Measurements from ENCODE around the gene BSCL2.

The BSCL2 gene

DNA sequence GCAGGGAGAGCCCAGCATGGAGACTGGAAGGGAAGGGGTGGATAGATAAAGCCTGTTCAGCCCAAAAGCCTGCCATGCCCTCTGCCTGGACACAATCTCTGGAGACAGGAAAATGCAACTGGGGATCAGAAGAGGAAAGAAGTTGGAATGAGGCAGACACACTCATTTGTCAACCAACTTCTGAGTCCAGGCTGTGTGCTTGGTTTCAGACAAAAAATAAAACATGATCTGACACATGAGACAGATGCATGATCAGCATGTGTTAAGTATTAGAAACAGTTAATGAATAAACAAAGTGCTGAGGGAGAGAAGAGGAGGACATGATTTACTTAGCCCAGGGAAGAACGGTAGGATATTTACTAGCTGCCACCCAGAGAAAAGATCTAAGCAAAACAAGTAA lies 18.7 kb downstream of the BSCL2 start:
- in situ Hi-C loops (cut with HindIII; ENCODE audit: low sequenced_read_pairs), result no loop called here

DNA sequence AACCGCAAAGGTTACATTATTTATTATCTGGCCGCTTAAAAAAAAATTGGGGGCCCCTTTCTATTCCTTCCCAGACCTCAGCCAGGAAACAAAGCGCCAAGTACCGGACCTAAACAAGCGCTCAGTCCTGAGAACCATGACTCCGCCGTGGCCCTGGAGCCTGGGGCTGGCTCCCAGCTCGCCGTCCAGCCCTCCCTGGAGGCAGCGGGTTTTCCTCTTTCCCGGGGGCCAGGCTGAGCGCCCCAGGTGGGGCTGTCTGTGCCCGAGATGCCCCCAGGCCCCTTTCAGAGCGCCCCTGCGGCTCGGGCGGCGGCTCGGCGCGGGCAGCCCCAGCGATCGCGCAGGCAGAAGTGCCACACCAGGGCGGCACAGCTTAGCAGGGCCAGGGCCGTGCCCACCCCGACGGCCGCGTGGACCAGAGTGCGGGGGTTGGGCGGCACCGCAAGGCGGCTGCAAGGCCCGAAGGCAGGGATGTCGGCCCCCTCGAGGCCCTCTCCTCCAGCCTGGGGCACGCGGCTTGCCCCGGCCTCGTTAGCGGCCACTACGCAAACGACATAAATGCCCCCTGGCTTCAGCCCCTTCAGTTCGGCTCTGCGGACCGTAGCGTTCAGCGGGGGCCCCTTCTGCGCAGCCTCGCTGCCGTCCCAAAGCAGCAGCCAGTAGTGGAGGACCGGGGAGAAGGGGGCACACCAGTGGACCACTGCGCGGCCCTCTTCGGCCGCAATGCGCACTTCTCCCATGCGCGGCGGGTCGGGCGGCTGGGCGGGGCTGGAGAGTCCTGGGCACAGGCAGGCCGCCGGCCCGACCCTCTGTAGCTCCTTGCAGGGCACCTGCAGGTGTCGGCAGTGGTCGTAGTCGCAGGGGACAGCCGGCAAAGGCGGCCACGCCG lies 19.5 kb downstream of the BSCL2 start:
- in situ Hi-C loops (cut with HindIII; ENCODE audit: low sequenced_read_pairs), result no loop called here

DNA sequence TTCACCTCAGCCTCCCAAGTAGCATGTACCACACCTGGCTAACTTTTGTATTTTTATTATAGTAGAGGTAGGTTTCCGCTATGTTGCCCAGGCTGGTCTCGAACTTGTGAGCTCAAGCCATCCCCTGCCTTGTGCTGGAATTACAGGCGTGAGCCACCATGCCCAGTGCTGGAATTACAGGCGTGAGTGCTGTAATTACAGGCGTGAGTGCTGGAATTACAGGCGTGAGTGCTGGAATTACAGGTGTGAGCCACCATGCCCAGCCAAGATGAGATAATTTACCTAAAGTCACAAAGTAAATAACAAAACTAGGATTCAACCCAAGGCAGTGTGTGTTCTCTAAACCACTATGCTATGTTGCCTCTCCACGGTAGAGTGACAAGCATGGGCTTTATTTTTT lies 24.7 kb downstream of the BSCL2 start:
- in situ Hi-C loops (cut with HindIII; ENCODE audit: low sequenced_read_pairs), result no loop called here

DNA sequence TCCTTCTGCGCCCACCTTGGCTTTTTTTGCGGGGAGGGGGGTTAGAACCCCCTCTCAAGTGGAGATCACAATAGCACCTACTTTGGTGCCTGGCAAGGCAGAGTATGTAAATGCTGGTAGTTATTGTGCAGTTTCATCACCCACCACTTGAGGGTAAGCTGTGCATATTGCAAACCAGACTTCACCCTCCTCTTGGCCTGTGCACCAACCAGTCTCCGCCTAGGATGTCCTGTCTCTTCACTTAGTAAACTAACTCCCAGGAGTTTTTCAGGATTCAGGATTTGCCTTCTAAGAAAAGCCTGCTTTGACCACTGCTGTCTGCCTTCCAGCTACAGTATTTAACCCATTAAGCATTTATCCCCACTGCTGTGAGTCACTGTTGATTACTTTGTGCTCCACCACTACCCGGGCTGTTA lies 26.4 kb downstream of the BSCL2 start:
- in situ Hi-C loops (cut with HindIII; ENCODE audit: low sequenced_read_pairs), result no loop called here

DNA sequence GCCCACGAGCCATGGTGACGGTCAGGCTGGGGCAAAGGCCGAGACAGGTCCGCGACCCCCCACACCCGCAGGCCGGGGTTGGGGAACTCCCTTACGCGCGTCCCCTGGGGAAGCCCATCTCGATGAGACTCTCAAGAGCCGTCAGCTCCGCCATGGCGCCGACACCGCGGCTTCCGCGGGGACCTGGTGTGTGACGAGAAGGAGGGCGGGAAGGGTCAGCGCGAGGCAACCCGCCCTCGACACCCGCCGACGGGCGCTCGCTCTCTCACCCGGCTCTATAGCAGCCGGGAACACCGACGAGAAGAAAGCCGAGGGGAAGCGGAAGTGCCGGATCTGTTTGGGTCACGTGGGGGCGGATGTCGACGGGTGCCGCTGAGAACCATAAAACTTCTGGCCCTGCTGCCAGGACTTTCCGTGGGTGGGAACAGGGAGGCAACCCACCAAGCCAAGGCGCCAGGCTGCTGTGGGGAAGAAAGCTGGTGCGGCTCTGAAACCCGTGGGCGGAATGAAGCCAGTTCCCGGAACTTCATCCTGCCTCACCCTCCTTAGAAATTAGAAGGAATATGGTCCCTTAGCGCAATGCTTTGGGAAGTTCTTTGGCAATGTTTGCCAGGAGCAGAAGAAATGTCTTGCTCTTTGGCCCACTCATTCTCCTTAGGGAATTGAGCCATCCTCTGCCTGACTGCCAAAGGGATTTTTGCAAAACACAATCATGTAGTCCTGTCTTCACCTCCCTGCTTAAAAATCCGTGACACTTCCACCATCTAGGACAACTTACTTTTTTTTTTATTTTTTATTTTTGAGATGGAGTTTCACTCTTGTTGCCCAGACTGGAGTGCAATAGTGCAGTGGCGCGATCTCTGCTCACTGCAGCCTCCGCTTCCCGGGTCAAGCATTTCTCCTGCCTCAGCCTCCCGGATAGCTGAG lies 28.2 kb downstream of the BSCL2 start, which contains the start of gene UBXN1:
Gene UBXN1, minus strand, starts transcription at position 304 of the 927 bp plus-strand sequence. Its CDS starts 150 bp downstream, at position 154.
- in situ Hi-C loops (cut with HindIII; ENCODE audit: low sequenced_read_pairs), result loop anchor here (10.0 kb wide), 1 partner anchor 254 kb away; no protein-coding TSS in a partner anchor

DNA sequence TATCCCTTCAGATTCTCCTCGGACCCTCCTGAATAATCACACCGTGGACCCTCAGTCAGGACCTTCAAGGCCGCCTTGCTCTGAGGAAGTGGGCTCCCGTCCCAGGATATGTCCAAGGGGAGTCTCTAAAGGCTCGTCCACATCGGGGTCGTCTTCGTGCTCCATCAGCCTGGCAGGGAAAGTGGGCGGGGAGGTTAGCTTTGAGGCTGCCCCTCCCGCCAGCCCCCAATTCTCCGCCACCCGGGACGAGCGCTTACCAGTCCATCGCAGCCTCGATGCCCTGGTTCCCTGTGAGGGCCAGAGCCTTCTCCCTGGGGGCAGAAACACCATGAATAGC lies 28.8 kb downstream of the BSCL2 start:
- in situ Hi-C loops (cut with HindIII; ENCODE audit: low sequenced_read_pairs), result loop anchor here (10.0 kb wide), 1 partner anchor 254 kb away; no protein-coding TSS in a partner anchor

DNA sequence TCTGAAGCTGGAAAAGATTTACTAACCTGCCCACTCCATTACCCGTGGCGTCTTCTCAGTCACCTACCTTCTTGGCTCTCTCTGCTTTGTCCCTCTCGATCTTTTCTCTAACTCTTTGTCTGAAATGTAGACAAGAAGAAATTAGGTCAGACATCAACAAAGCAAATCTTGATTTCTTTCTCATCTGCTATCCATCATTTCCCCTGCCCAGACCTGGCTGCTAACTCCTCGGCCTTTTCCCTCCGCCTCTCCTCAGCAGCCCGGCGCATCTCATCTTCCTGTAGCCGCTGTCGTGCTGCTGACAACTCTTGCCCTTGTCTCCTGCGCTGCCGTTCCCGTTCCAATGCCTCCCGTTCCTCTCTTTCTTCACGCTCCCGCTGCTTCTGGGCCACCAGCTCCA lies 29.5 kb downstream of the BSCL2 start:
- in situ Hi-C loops (cut with HindIII; ENCODE audit: low sequenced_read_pairs), result loop anchor here (10.0 kb wide), 1 partner anchor 253 kb away; no protein-coding TSS in a partner anchor

DNA sequence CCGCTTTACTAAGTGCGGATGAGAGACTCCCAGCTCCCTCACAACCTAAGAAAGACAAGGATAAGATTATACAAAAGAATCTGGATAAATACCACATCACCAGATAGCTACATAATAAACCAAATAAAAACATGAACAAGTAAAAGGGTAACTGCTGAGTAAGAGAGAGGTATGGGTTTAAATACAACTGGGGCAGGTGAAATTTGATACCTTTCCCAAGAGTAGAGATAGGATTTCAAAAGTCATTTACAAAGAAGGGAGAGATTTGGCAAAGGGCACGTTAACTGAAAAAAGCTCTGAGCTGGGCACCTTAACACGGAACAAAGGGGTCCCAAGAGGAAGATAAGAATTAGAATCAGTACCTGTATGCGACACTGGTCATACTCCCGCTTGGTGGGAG lies 30.1 kb downstream of the BSCL2 start:
- in situ Hi-C loops (cut with HindIII; ENCODE audit: low sequenced_read_pairs), result loop anchor here (10.0 kb wide), 1 partner anchor 252 kb away; no protein-coding TSS in a partner anchor

DNA sequence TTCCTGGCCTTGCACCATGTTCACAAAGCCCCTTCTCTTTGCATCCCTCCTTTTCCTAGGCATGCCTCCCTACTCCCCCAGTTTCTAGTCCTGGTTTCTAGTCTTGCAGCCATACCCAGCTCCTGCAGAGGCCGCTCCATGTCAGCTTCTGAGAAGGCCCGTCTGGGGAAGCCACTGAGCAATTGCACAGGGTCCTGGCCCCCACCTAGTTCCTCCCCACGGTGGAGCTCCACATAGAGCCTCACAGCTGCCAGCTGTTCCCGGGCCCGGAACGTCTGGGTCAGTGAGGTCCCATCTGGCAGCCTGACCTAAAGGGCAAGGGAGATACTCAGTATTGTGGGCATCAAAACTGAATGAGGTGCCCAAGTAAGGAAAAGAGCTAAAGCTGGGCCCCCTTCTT lies 30.5 kb downstream of the BSCL2 start:
- in situ Hi-C loops (cut with HindIII; ENCODE audit: low sequenced_read_pairs), result loop anchor here (10.0 kb wide), 1 partner anchor 252 kb away; no protein-coding TSS in a partner anchor

DNA sequence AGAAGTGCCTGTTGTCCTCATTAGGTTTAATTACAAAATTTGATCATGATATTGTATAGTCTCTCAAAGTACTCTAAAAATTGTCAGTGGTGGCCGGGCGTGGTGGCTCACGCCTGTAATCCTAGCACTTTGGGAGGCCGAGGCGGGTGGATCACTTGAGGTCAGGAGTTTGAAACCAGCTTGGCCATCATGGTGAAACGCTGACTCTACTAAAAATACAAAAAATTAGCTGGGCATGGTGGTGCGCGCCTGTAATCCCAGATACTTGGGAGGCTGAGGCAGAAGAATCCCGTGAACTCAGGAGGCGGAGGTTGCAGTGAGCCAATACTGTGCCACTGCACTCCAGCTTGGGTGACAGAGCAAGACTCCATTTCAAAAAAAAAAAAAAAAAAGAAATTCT lies 31.8 kb downstream of the BSCL2 start:
- in situ Hi-C loops (cut with HindIII; ENCODE audit: low sequenced_read_pairs), result loop anchor here (10.0 kb wide), 1 partner anchor 251 kb away; no protein-coding TSS in a partner anchor

DNA sequence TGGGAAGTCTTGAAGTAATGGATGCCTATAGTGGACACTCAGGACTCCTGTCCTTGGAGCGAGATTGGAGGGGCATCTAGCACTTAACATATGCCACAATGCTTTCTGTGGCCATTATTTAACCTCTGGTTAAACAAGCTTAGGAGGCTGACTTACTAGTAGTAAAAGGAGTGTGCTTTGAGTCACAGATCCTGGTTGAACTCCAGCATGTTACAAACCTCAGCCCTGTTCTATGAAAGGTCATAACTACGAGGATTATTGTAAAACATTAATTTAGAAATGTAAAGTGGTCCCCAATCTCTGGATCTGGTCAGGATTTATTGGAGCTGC lies 34.1 kb downstream of the BSCL2 start:
- in situ Hi-C loops (cut with HindIII; ENCODE audit: low sequenced_read_pairs), result loop anchor here (10.0 kb wide), 1 partner anchor 248 kb away; no protein-coding TSS in a partner anchor

DNA sequence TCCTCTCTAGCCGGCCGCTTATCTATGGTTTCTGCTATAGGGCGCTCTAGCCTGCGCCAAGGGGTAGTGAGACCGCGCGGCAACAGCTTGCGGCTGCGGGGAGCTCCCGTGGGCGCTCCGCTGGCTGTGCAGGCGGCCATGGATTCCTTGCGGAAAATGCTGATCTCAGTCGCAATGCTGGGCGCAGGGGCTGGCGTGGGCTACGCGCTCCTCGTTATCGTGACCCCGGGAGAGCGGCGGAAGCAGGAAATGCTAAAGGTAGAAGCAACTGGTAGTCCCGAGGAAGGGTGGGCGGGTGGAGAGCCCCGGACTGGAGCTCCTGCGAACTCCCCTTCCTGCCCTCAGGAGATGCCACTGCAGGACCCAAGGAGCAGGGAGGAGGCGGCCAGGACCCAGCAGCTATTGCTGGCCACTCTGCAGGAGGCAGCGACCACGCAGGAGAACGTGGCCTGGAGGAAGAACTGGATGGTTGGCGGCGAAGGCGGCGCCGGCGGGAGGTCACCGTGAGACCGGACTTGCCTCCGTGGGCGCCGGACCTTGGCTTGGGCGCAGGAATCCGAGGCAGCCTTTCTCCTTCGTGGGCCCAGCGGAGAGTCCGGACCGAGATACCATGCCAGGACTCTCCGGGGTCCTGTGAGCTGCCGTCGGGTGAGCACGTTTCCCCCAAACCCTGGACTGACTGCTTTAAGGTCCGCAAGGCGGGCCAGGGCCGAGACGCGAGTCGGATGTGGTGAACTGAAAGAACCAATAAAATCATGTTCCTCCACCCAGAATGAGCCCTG lies 35.4 kb downstream of the BSCL2 start, which contains the start of the genes LBHD1 and UQCC3:
Gene LBHD1, minus strand, starts transcription at position 660 of the 782 bp plus-strand sequence. CDS start 2,236 bp downstream, outside the sequence.
Gene UQCC3, plus strand, starts transcription at position 66 of the 782 bp plus-strand sequence. Its CDS starts 73 bp downstream, at position 139.
- in situ Hi-C loops (cut with HindIII; ENCODE audit: low sequenced_read_pairs), result loop anchor here (10.0 kb wide), 1 partner anchor 247 kb away; no protein-coding TSS in a partner anchor

DNA sequence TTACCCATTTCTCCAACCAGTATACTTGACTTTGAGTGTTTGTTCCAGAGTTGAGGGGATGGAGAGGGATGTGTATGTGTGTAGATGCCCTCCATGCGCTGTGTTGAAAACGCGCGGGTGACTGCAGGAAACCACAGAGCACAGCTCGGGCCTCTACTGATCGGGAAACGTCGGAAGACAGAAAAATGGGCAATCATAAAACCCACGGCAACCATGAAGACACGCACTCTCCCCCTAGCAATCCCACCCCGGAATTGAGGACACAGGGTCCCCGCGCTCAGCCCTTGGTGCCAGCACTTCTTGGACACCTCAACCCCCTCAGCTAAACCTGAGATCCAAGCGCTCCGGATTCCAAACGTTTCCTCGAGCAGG lies 36.0 kb downstream of the BSCL2 start:
- in situ Hi-C loops (cut with HindIII; ENCODE audit: low sequenced_read_pairs), result loop anchor here (10.0 kb wide), 1 partner anchor 246 kb away; no protein-coding TSS in a partner anchor

DNA sequence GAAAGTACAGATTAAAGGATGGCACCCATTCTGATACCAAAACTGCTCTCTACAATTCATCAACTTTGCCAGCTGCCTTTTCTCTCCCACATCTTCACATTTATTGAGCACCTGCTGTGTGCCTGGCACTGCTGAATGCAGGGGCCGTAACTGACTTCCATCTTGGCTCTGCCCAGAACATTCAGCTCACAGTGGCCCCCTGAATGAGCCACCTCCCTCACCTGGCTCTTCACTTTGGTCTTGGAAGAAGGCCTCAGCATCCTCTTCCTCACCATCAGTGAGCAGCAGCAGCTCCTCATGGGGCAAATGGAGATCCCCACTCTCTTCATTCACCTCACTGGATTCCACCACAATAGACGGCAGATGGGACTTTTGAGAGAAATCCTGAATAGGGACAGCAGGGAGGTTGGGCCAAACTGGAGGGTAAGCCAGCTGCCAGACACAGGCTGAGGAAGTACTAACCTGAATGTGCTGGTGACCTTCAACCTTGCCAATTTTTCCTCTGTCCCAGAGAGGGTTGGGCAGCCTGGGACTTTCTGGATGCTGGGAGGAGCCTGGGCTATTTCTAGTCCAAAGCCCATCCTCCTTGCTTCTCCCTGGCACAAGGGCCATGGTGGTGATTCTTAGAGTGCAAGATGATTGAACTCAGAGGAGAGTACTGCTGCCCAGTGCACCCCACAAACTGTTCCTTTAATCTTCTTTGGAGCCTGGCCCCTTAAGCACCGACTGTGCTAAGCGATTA lies 37.6 kb downstream of the BSCL2 start:
- in situ Hi-C loops (cut with HindIII; ENCODE audit: low sequenced_read_pairs), result loop anchor here (10.0 kb wide), 1 partner anchor 245 kb away; no protein-coding TSS in a partner anchor

DNA sequence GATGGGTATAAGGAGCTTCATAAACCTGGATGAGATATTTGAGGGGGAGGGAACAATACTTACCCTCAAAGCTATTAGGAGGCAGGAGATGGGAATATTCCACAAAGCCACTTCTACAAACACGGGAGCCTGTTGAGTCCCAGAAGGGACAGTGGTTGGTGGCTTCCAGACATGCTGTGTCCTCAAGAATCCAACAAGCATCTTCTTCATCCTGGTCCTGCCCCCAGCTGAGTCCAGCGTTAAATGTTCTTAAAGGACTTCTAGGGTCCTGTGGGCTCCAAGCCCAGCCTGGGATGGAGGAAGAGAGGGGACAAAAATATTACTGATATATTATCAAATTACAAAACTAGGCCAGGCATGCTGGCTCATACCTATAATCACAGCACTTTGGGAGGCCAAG lies 39.8 kb downstream of the BSCL2 start:
- in situ Hi-C loops (cut with HindIII; ENCODE audit: low sequenced_read_pairs), result no loop called here

DNA sequence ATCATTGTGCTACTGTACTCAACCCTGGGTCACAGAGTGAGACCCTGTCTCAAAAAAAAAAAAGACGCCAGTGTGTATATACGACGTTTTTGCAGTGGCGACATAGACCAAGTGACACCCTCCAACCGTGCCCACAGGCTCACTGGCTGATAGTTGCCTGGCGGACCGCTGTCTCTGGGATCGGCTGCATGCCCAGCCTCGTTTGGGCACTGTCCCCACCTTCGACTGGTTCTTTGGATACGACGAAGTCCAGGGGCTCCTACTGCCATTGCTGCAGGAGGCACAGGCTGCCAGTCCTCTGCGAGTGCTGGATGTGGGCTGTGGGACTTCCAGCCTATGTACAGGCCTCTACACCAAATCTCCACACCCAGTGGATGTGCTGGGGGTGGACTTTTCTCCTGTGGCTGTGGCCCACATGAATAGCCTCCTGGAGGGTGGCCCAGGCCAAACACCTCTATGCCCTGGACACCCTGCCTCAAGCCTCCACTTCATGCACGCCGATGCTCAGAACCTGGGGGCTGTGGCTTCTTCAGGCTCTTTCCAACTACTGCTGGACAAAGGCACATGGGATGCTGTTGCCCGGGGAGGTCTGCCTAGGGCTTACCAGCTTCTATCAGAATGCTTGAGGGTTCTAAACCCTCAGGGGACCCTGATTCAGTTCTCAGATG lies 40.8 kb downstream of the BSCL2 start:
- in situ Hi-C loops (cut with HindIII; ENCODE audit: low sequenced_read_pairs), result no loop called here

DNA sequence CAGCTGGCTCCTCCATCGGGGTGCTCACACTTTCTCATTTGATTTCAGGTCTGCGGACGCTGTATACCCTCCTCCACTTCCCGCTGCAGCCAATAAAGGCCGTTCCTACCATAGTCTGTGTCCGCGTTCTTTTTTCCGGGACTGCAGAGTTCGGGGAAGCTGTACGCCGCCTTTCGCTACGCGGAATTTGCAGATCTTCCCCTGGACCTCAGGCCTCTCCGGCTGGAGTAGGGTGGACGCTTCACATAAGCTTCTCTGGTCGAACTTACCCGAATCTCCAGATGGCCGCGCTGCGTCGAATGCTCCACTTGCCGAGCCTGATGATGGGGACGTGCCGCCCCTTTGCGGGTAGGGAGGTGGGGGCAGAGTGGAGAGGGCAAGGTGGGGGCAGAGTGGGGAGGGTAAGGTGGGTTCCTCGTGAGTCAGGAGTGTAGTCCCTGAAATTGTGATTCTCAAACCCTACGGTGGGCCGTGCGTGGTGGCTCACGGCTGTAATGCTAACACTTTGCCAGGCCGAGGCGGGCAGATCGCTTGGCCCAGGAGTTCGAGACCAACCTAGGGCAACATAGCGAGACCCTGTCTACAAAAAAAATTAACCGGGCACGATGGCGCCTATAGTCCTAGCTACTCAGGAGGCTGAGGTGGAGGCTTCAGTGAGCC lies 41.5 kb downstream of the BSCL2 start:
- in situ Hi-C loops (cut with HindIII; ENCODE audit: low sequenced_read_pairs), result no loop called here

DNA sequence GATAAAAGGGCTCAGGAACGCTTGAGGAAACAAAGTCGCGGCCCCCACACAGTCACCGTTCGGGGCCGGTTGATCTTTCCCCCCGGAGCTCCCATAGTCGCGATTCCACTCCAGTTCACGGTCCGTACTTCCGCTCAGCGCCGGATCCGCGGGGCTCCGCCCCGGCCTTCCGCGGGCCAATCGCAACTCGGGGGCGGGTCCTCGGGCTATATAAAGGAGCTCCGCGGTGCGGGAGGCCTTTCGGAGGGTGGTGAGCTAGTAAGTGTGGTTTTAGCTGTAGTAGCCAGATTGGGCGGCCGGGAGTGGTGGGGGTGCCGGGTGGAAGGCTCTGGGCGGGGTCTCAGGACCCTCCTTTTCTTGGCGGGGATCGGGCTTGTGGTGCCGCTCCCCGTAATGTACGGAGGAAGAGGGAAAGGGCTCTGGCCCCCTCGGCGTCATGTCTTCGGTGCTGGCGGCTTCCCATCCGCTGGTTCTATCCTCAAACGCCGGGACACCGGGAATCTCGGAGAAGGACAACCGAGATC lies 42.1 kb downstream of the BSCL2 start, which contains the start of the genes C11orf98 and CSKMT:
Gene C11orf98, minus strand, starts transcription at position 136 of the 524 bp plus-strand sequence. Its CDS starts 41 bp downstream, at position 95.
Gene CSKMT, plus strand, starts transcription at position 238 of the 524 bp plus-strand sequence. CDS start 568 bp downstream, outside the sequence.
- in situ Hi-C loops (cut with HindIII; ENCODE audit: low sequenced_read_pairs), result no loop called here
